ENCODE data around the gene ANTXRL. TPM values are rescaled to one million over a fixed set of nuclear protein-coding genes. Genes with fewer than 3 reads are reported as not detected.

ANTXRL gene
- total and polyA plus RNA-seq, 2 of the 8 experiments (the other 6 are each of a cell fraction or from before 2014, with no cell fraction given) = not detected

- Histone ChIP-seq H4K91ac (replicated peaks; ENCODE audit: insufficient read length, low read length) (no peak overlapping the region), H3K9ac (replicated peaks in 1 of 4; ENCODE audit: extremely low read depth in 1 of 4, low read depth in 3 of 4, low read length in 3 of 4) (no peak overlapping the region), H3K79me1 (ENCODE audit: low read depth, low read length) (no peaks in the 10 kb centered on the region), H3K4me2 (ENCODE audit: insufficient read depth in 1 of 2, low read depth in 2 of 2, low read length in 2 of 2) (no peak overlapping the region), H3K4me1 (replicated peaks in 1 of 4; ENCODE audit: control insufficient read depth in 3 of 4, insufficient read depth in 4 of 4, low read length in 3 of 4) (peaks cover 0 to 7% (median 2%) of the 10 kb centered on the region in 4 experiments; a peak in 2 of 7 replicates), H4K5ac (ENCODE audit: insufficient read length, low read depth, low read length) (no peak overlapping the region), H3K79me2 (ENCODE audit: control insufficient read depth in 1 of 2, insufficient read depth in 2 of 2, low read length in 2 of 2) (no peaks in the 10 kb centered on the region), H3K4ac (replicated peaks; ENCODE audit: insufficient read length, low read depth, low read length) (no peak overlapping the region), H2BK12ac (ENCODE audit: low read depth, low read length) (no peak overlapping the region), H2BK15ac (ENCODE audit: low read length) (no peak overlapping the region), H2BK120ac (replicated peaks; ENCODE audit: low read depth, low read length) (no peak overlapping the region), H2AK5ac (ENCODE audit: low read depth, low read length) (no peak overlapping the region), H3K27me3 (replicated peaks in 1 of 4; ENCODE audit: control insufficient read depth in 3 of 4, extremely low read depth in 1 of 4, insufficient read depth in 3 of 4, low read length in 3 of 4) (no peaks in the 10 kb centered on the region; a peak in 1 of 7 replicates), H3K9me3 (ENCODE audit: insufficient read depth in 2 of 2, low read depth in 1 of 2, low read length in 1 of 2) (no peaks in the 10 kb centered on the region), H3K56ac (replicated peaks; ENCODE audit: insufficient read length, low read depth, low read length) (no peak overlapping the region), H3K36me3 (ENCODE audit: control insufficient read depth in 2 of 4, insufficient read depth in 4 of 4, low read length in 3 of 4) (no peaks in the 10 kb centered on the region), H3K18ac (ENCODE audit: extremely low read depth, low read length) (no peak overlapping the region), H4K8ac (ENCODE audit: extremely low read depth, insufficient read depth, low read length) (no peak overlapping the region), H2AFZ (ENCODE audit: low read length) (no peak overlapping the region), H3K27ac (ENCODE audit: low read depth, low read length) (no peak overlapping the region), H3K23me2 (ENCODE audit: low read depth, low read length) (no peaks in the 10 kb centered on the region), H4K20me1 (replicated peaks in 1 of 2; ENCODE audit: control insufficient read depth in 1 of 2, insufficient read depth in 2 of 2, low read length in 2 of 2) (no peaks in the 10 kb centered on the region), H3K23ac (ENCODE audit: insufficient read length) (no peak overlapping the region), H2BK20ac (ENCODE audit: low read length) (no peak overlapping the region), H3K14ac (ENCODE audit: insufficient read length) (no peak overlapping the region), H2BK5ac (ENCODE audit: low read depth, low read length) (no peak overlapping the region), H3K4me3 (ENCODE audit: extremely low read depth in 1 of 4, insufficient read depth in 2 of 4, low read depth in 3 of 4, low read length in 4 of 4) (no peak overlapping the region)
- WGBS, 2 experiments (ENCODE audit: extremely low coverage in 1 of 2, insufficient coverage in 1 of 2, insufficient read length in 1 of 2, insufficient replicate concordance in 2 of 2, low coverage in 1 of 2, low lambda C conversion rate in 2 of 2, missing lambda C conversion rate in 1 of 2) = 90% methylated on average over 4 of the region's 4 CpGs; no CpG with 5 or more reads in 1 of the 2 experiments
- FAIRE-seq (no peak), DNase-seq (ENCODE audit: low read depth in 1 of 2, low spot score in 2 of 2) (no peak)
- ChIA-PET POLR2A (ENCODE audit: partially characterized antibody) (no interaction called here), CTCF (ENCODE audit: partially characterized antibody) (interaction anchor here (1.0 to 1.8 kb wide), 2 partner anchors 20 to 28 kb away, joined by 3 to 5 read pairs; no protein-coding TSS in a partner anchor)
- TF ChIP-seq ATF2 (IDR thresholded peaks at IDR 0.05; ENCODE audit: low read length) = no peak
- TF ChIP-seq EP300 (IDR thresholded peaks at IDR 0.05; ENCODE audit: borderline replicate concordance in 1 of 2, low read depth in 2 of 2, low read length in 2 of 2) = no peak
- no peak for TF ChIP-seq BRCA1 (IDR thresholded peaks at IDR 0.05; ENCODE audit: low read depth, low read length)
- no peak for TF ChIP-seq BACH1 (IDR thresholded peaks at IDR 0.05; ENCODE audit: low read length)
- no peak for TF ChIP-seq SIN3A (conservative IDR thresholded peaks at IDR 0.05 in 1 of 2, IDR thresholded peaks at IDR 0.05 in 1 of 2; ENCODE audit: low read depth in 1 of 2, low read length in 2 of 2)
- TF ChIP-seq CHD1 (IDR thresholded peaks at IDR 0.05; ENCODE audit: low read depth, low read length) = no peak
- TF ChIP-seq KDM4A (IDR thresholded peaks at IDR 0.05; ENCODE audit: low read depth, low read length, severe bottlenecking) = no peak
- no peak for TF ChIP-seq EZH2 (IDR thresholded peaks at IDR 0.05; ENCODE audit: low read depth, low read length, severe bottlenecking)
- TF ChIP-seq GTF2F1 (IDR thresholded peaks at IDR 0.05; ENCODE audit: borderline replicate concordance, low read depth, low read length) = no peak
- TF ChIP-seq SIRT6 (IDR thresholded peaks at IDR 0.05; ENCODE audit: low read length) = no peak
- TF ChIP-seq MAFK (IDR thresholded peaks at IDR 0.05; ENCODE audit: low read depth, low read length) = no peak
- no peak for TF ChIP-seq MAX (IDR thresholded peaks at IDR 0.05)
Measured at GRCh38 chr10:46318799-46319198, 32.0 kb downstream of the ANTXRL start.

Measured in H1 (cell line).